Measurements from ENCODE around the gene NAALADL2. TPM values are rescaled to one million over a fixed set of nuclear protein-coding genes. Genes with fewer than 3 reads are reported as not detected.
"Not testable (repeated sequence)": the region's sequence is repeated elsewhere in the genome, so short reads cannot be mapped to it uniquely, and the experiment has no call there.

Gene NAALADL2
- total and polyA plus RNA-seq, 2 donors from 2014 or later, result 2.0 to 20.2 TPM

DNA sequence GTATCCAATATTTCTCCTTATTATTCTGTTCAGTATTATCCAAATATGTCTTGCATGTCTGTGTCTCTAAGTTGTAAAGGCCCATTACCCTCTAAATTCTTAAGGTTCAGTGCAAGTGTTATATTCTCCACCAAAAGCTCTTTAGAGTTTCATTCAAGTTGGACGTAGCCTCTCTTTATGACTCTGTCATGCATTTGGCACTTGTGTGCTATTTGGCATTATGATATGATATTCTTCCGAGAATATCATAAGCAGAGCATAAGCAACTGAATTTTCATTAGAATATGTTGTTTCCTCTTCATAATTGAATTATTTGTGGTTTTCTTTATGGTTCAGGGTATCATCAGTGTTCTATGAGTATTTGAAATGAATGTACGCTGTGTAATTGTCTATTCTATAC lies 594.2 kb downstream of the NAALADL2 start:
- TF ChIP-seq, protein P1, sequence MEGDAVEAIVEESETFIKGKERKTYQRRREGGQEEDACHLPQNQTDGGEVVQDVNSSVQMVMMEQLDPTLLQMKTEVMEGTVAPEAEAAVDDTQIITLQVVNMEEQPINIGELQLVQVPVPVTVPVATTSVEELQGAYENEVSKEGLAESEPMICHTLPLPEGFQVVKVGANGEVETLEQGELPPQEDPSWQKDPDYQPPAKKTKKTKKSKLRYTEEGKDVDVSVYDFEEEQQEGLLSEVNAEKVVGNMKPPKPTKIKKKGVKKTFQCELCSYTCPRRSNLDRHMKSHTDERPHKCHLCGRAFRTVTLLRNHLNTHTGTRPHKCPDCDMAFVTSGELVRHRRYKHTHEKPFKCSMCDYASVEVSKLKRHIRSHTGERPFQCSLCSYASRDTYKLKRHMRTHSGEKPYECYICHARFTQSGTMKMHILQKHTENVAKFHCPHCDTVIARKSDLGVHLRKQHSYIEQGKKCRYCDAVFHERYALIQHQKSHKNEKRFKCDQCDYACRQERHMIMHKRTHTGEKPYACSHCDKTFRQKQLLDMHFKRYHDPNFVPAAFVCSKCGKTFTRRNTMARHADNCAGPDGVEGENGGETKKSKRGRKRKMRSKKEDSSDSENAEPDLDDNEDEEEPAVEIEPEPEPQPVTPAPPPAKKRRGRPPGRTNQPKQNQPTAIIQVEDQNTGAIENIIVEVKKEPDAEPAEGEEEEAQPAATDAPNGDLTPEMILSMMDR (IDR thresholded peaks at IDR 0.05; ENCODE audit: borderline replicate concordance, extremely low read depth, insufficient read depth), result no peak
- DNase-seq, result no peak
- H3K4me3 ChIP-seq (ENCODE audit: low read length in 3 of 3), result no peak overlapping the region
- no peak overlapping the region for H3K27ac ChIP-seq (ENCODE audit: low read depth in 2 of 2, low read length in 2 of 2)
- no peak for FAIRE-seq
- no peak overlapping the region for H3K9ac ChIP-seq (ENCODE audit: low read length in 3 of 3)
- H3K36me3 ChIP-seq (ENCODE audit: control insufficient read depth in 2 of 3, insufficient read depth in 3 of 3, low read length in 3 of 3), result no peaks in the 10 kb centered on the region
- H3K4me1 ChIP-seq (ENCODE audit: control insufficient read depth in 2 of 3, insufficient read depth in 2 of 3, low read depth in 1 of 3, low read length in 3 of 3), result no peaks in the 10 kb centered on the region
- no peaks in the 10 kb centered on the region for H3K9me3 ChIP-seq (ENCODE audit: control insufficient read depth in 2 of 3, insufficient read depth in 1 of 3, low read length in 3 of 3)
- no peaks in the 10 kb centered on the region for H3K27me3 ChIP-seq (ENCODE audit: control insufficient read depth, insufficient read depth, low read length)
- intact Hi-C loops (cut with DNase I), result no loop called here

DNA sequence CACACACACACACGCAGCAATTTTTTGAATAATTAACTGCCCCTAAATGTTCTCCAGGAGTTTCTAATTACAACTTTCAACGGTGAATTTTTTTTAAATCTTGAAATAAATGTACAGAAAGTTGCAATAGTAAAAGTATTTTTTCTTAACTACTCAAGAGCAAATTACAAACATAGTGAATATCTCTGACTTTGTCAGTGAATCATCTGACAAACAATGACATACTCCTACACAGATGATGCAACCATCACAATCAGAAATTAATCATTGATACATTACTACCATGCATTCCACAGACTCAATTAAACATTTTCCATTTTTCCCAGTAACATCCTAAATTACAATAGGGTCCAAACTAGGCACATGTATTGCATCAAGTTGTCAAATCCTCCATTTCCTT lies 597.3 kb downstream of the NAALADL2 start:
- no peak for DNase-seq
- no peaks in the 10 kb centered on the region for H3K27me3 ChIP-seq (ENCODE audit: control insufficient read depth, insufficient read depth, low read length)
- H3K4me1 ChIP-seq (ENCODE audit: control insufficient read depth in 2 of 3, insufficient read depth in 2 of 3, low read depth in 1 of 3, low read length in 3 of 3), result no peaks in the 10 kb centered on the region
- no peak overlapping the region for H3K9ac ChIP-seq (ENCODE audit: low read length in 3 of 3)
- H3K9me3 ChIP-seq (ENCODE audit: control insufficient read depth in 2 of 3, insufficient read depth in 1 of 3, low read length in 3 of 3), result no peaks in the 10 kb centered on the region
- H3K4me3 ChIP-seq (ENCODE audit: low read length in 3 of 3), result no peak overlapping the region
- TF ChIP-seq, protein P1 (IDR thresholded peaks at IDR 0.05; ENCODE audit: borderline replicate concordance, extremely low read depth, insufficient read depth), result no peak
- no peaks in the 10 kb centered on the region for H3K36me3 ChIP-seq (ENCODE audit: control insufficient read depth in 2 of 3, insufficient read depth in 3 of 3, low read length in 3 of 3)
- intact Hi-C loops (cut with DNase I), result no loop called here
- no peak for FAIRE-seq
- no peak overlapping the region for H3K27ac ChIP-seq (ENCODE audit: low read depth in 2 of 2, low read length in 2 of 2)

DNA sequence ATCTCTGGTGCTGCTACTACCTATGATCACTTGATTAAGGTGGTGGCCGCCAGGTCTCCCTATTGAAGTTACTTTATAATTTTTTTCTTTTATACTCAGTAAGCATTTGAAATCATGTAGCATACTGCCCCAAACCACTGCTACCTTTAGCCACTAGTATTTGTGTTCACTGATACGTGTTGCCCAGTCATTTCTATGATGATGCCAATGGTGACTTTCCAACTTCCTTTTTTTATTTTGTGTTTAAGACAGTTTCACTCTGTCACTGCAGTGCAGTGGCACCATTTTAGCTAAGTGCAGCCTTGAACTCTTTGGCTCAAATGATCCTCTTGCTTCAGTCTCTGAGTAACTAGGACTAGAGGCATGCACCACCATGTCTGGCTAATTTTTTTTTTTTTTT lies 598.2 kb downstream of the NAALADL2 start:
- Histone ChIP-seq H3K9me3 (ENCODE audit: control insufficient read depth in 2 of 3, insufficient read depth in 1 of 3, low read length in 3 of 3) (no peaks in the 10 kb centered on the region), H3K9ac (ENCODE audit: low read length in 3 of 3) (no peak overlapping the region), H3K36me3 (ENCODE audit: control insufficient read depth in 2 of 3, insufficient read depth in 3 of 3, low read length in 3 of 3) (no peaks in the 10 kb centered on the region), H3K27ac (ENCODE audit: low read depth in 2 of 2, low read length in 2 of 2) (no peak overlapping the region), H3K4me1 (ENCODE audit: control insufficient read depth in 2 of 3, insufficient read depth in 2 of 3, low read depth in 1 of 3, low read length in 3 of 3) (no peaks in the 10 kb centered on the region), H3K27me3 (ENCODE audit: control insufficient read depth, insufficient read depth, low read length) (no peaks in the 10 kb centered on the region), H3K4me3 (ENCODE audit: low read length in 3 of 3) (no peak overlapping the region)
- intact Hi-C loops (cut with DNase I), result no loop called here
- no peak for FAIRE-seq
- DNase-seq, result no peak
- TF ChIP-seq, protein P1 (IDR thresholded peaks at IDR 0.05; ENCODE audit: borderline replicate concordance, extremely low read depth, insufficient read depth), result no peak

DNA sequence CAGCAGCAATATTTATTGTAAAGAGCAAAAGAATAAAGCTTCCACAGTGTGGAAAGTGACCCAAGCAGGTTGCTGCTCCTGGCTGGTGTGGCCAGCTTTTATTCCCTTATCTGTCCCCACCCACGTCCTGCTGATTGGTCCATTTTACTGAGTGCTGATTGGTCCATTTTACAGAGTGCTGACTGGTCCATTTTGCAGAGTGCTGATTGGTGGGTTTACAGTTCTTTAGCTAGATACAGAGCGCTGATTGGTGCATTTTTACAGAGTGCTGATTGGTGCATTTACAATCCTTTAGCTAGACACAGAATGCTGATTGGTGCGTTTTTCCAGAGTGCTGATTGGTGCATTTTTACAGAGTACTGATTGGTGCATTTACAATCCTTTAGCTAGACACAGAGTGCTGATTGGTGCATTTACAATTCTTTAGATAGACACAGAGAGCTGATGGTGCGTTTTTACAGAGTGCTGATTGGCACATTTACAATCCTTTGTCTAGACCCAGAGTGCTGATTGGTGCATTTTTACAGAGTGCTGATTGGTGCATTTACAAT lies 601.8 kb downstream of the NAALADL2 start:
- FAIRE-seq; intact Hi-C loops (cut with DNase I): not testable (repeated sequence)

More for the DNA sequence above, 601.8 kb downstream of the NAALADL2 start:
- H3K27me3 ChIP-seq (ENCODE audit: control insufficient read depth, insufficient read depth, low read length); H3K27ac ChIP-seq (ENCODE audit: low read depth in 2 of 2, low read length in 2 of 2); H3K4me1 ChIP-seq (ENCODE audit: control insufficient read depth in 2 of 3, insufficient read depth in 2 of 3, low read depth in 1 of 3, low read length in 3 of 3); H3K9me3 ChIP-seq (ENCODE audit: control insufficient read depth in 2 of 3, insufficient read depth in 1 of 3, low read length in 3 of 3); H3K9ac ChIP-seq (ENCODE audit: low read length in 3 of 3); H3K4me3 ChIP-seq (ENCODE audit: low read length in 3 of 3); DNase-seq; H3K36me3 ChIP-seq (ENCODE audit: control insufficient read depth in 2 of 3, insufficient read depth in 3 of 3, low read length in 3 of 3): not testable (repeated sequence)

Data from kidney (tissue), 14 donors.